OCI-LY3 (cell line): ENCODE results near the gene CDC42BPA.
"Not testable (repeated sequence)": the region's sequence is repeated elsewhere in the genome, so short reads cannot be mapped to it uniquely, and the experiment has no call there.

Experiments used
- H2AFZ ChIP-seq: fragments of 200-600, 300-600 bp; shearing (Covaris generic); 2 replicates; pipeline ENCODE4 v1.6.0; 2014; ENCODE audit warnings: antibody characterized with exemption, low read depth, low read length
- H3K27ac ChIP-seq: fragments of 200-600, 300-600 bp; sonication (generic); 2 replicates; pipeline ENCODE4 v1.5.1; 2014; ENCODE audit warnings: mild to moderate bottlenecking, low read length, moderate library complexity, mixed read lengths
- H3K27me3 ChIP-seq: fragments of 200-600, 300-600 bp; sonication (generic); 2 replicates; pipeline ENCODE4 v1.6.1; 2014; ENCODE audit warnings: low read depth, low read length, mixed read lengths
- H3K36me3 ChIP-seq: fragments of 200-600, 300-600 bp; sonication (generic); replicated peaks from 2 replicates; pipeline ENCODE3; 2014; ENCODE audit warnings: low read depth, low read length, mixed read lengths
- H3K4me1 ChIP-seq: fragments of 300-600, 200-600 bp; sonication (generic); 2 replicates; pipeline ENCODE4 v1.6.1; 2014; ENCODE audit warnings: low read length, mixed read lengths
- H3K4me2 ChIP-seq: fragments of 200-600, 300-600 bp; sonication (generic); 2 replicates; pipeline ENCODE4 v1.6.1; 2014; ENCODE audit warnings: low read length, mixed read lengths
- H3K4me3 ChIP-seq: fragments of 300-600, 200-600 bp; sonication (generic); 2 replicates; pipeline ENCODE4 v1.5.1; 2014; ENCODE audit warnings: antibody characterized with exemption, mild to moderate bottlenecking, low read length, moderate library complexity
- H3K79me2 ChIP-seq: fragments of 300-600, 200-600 bp; shearing (Covaris generic); 2 replicates; pipeline ENCODE4 v1.6.1; 2014; ENCODE audit warnings: mild to moderate bottlenecking, low read length, mixed read lengths
- H3K9ac ChIP-seq: fragments of 300-600, 200-600 bp; shearing (Covaris generic); 2 replicates; pipeline ENCODE4 v1.6.0; 2014; ENCODE audit warnings: mild to moderate bottlenecking, low read length, moderate library complexity
- H3K9me3 ChIP-seq: fragments of 200-600, 300-600 bp; shearing (Covaris generic); 2 replicates; pipeline ENCODE4 v1.6.1; 2014; ENCODE audit warnings: low read length, mixed read lengths; ENCODE audit not compliant: insufficient read depth
- H4K20me1 ChIP-seq: fragments of 200-600, 300-600 bp; sonication (generic); 2 replicates; pipeline ENCODE4 v1.6.1; 2016; ENCODE audit warnings: low read length, mixed read lengths; ENCODE audit not compliant: insufficient read depth
- CTCF ChIP-seq: fragments of 200-600, 300-600 bp; sonication (generic); IDR thresholded peaks from 2 replicates; pipeline ENCODE4 v1.5.1; 2014; ENCODE audit warnings: antibody characterized with exemption, low read length, low read depth
- EZH2phosphoT487 ChIP-seq: fragments of 200-600 bp; shearing (Covaris generic); IDR thresholded peaks from 2 replicates; pipeline ENCODE4 v1.6.1; 2018; ENCODE audit warnings: antibody characterized with exemption, mixed run types, low read depth

The CDC42BPA gene

GRCh38 chr1:227004796-227005195, 313.5 kb downstream of the CDC42BPA start:
- H3K36me3 ChIP-seq, result no peaks in the 10 kb centered on the region
- H3K4me3 ChIP-seq, result no peak overlapping the region
- H4K20me1 ChIP-seq, result no peaks in the 10 kb centered on the region
- no peaks in the 10 kb centered on the region for H3K4me1 ChIP-seq
- no peaks in the 10 kb centered on the region for H3K79me2 ChIP-seq
- no peaks in the 10 kb centered on the region for H3K9me3 ChIP-seq
- no peak overlapping the region for H2AFZ ChIP-seq
- no peak overlapping the region for H3K27ac ChIP-seq
- H3K27me3 ChIP-seq, result no peaks in the 10 kb centered on the region
- H3K9ac ChIP-seq, result no peak overlapping the region
- TF ChIP-seq CTCF, result no peak
- TF ChIP-seq EZH2phosphoT487, result no peak
- no peak overlapping the region for H3K4me2 ChIP-seq

GRCh38 chr1:227003165-227003564, 315.1 kb downstream of the CDC42BPA start:
- Histone ChIP-seq H3K4me3 (no peak overlapping the region), H3K27me3 (no peaks in the 10 kb centered on the region), H3K4me2 (no peak overlapping the region), H4K20me1 (no peaks in the 10 kb centered on the region), H3K4me1 (no peaks in the 10 kb centered on the region), H3K9ac (no peak overlapping the region), H3K79me2 (no peaks in the 10 kb centered on the region), H2AFZ (no peak overlapping the region), H3K36me3 (no peaks in the 10 kb centered on the region), H3K9me3 (no peaks in the 10 kb centered on the region), H3K27ac (no peak overlapping the region)
- no peak for TF ChIP-seq CTCF
- no peak for TF ChIP-seq EZH2phosphoT487

GRCh38 chr1:227002531-227003049, 315.7 kb downstream of the CDC42BPA start:
- no peak overlapping the region for H3K9ac ChIP-seq
- H3K27ac ChIP-seq, result no peak overlapping the region
- no peaks in the 10 kb centered on the region for H3K9me3 ChIP-seq
- H3K4me1 ChIP-seq, result no peaks in the 10 kb centered on the region
- H2AFZ ChIP-seq, result no peak overlapping the region
- no peak overlapping the region for H3K4me2 ChIP-seq
- no peaks in the 10 kb centered on the region for H3K79me2 ChIP-seq
- H3K36me3 ChIP-seq, result no peaks in the 10 kb centered on the region
- H3K27me3 ChIP-seq, result no peaks in the 10 kb centered on the region
- no peak for TF ChIP-seq EZH2phosphoT487
- H3K4me3 ChIP-seq, result no peak overlapping the region
- no peaks in the 10 kb centered on the region for H4K20me1 ChIP-seq

- not testable (repeated sequence) for H2AFZ ChIP-seq, H3K4me3 ChIP-seq, H3K27me3 ChIP-seq, H3K27ac ChIP-seq, H3K9me3 ChIP-seq, H3K9ac ChIP-seq, H4K20me1 ChIP-seq, H3K4me2 ChIP-seq, H3K36me3 ChIP-seq, H3K79me2 ChIP-seq
- H3K4me1 ChIP-seq, result peaks cover 15% of the 10 kb centered on the region
Observed at GRCh38 chr1:226999579-226999978, 318.7 kb downstream of the CDC42BPA start.

GRCh38 chr1:226995365-226996332, 322.6 kb downstream of the CDC42BPA start:
- peak overlapping the region; percentile 32 for H3K27ac ChIP-seq
- H3K27me3 ChIP-seq, result no peaks in the 10 kb centered on the region
- no peaks in the 10 kb centered on the region for H4K20me1 ChIP-seq
- no peak overlapping the region for H2AFZ ChIP-seq
- no peaks in the 10 kb centered on the region for H3K9me3 ChIP-seq
- H3K9ac ChIP-seq, result no peak overlapping the region
- H3K4me2 ChIP-seq, result peak overlapping the region; percentile 67
- peaks cover 16% of the 10 kb centered on the region for H3K4me1 ChIP-seq
- no peaks in the 10 kb centered on the region for H3K36me3 ChIP-seq
- H3K79me2 ChIP-seq, result no peaks in the 10 kb centered on the region
- TF ChIP-seq EZH2phosphoT487, result no peak
- peak overlapping the region; percentile 38 for H3K4me3 ChIP-seq
